ENCODE measurements around the gene GDPD3.

DNA sequence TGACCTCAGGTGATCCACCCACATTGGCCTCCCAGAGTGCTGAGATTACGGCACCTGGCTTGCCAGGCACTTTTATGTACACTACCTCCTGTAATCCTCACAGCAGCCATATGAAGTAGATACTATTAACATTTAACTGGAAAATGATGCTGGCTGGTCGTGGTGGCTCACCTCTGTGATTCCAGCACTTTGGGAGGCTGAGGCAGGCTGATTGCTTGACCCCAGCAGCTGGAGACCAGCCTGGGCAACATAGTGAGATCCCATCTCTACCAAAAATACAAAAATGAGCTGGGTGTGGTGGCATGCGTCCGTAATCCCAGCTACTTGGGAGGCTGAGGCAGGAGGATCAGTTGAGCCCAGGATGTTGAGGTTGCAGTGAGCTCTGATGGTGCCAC lies 11.6 kb upstream of the GDPD3 start:
- TF ChIP-seq, protein P1, sequence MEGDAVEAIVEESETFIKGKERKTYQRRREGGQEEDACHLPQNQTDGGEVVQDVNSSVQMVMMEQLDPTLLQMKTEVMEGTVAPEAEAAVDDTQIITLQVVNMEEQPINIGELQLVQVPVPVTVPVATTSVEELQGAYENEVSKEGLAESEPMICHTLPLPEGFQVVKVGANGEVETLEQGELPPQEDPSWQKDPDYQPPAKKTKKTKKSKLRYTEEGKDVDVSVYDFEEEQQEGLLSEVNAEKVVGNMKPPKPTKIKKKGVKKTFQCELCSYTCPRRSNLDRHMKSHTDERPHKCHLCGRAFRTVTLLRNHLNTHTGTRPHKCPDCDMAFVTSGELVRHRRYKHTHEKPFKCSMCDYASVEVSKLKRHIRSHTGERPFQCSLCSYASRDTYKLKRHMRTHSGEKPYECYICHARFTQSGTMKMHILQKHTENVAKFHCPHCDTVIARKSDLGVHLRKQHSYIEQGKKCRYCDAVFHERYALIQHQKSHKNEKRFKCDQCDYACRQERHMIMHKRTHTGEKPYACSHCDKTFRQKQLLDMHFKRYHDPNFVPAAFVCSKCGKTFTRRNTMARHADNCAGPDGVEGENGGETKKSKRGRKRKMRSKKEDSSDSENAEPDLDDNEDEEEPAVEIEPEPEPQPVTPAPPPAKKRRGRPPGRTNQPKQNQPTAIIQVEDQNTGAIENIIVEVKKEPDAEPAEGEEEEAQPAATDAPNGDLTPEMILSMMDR (IDR thresholded peaks at IDR 0.05) = no peak
- TF ChIP-seq POLR2A (IDR thresholded peaks at IDR 0.05) = no peak
